ENCODE results near the gene MTG1.

The MTG1 gene

DNA sequence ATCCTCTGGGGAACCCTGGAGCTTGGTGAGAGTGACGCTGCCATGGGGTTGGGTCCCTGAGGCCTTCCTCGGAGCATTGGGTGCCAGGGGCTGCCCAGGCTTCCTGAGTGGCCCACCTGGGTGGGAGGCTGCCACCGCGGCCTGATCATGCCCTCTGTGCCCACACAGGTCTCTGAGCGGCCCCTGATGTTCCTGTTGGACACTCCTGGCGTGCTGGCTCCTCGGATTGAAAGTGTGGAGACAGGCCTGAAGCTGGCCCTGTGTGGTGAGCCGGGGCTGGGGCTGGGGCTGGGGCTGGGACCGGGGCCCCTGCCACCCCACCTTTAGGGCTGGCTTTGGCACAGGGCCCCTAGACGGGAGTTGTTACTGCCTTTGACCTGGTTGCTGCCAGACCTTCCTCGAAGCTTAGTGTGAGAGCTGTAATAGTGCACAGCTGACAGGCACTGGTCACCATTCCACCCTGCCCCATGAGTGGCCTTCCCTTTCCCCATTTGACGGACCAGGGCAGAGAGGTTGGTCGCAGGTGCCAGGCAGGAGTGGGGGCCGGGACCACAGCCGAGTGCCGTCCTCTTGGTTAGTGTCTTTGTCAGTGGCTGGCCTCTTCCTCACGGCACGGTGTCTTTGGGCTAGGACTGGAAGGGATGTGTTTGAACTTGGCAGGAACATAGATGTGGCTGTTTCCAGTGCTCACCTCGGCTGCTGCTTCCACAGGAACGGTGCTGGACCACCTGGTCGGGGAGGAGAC, 8.2 kb downstream of the MTG1 start:
- DNase-seq (ENCODE audit: low spot score), result no peak

DNA sequence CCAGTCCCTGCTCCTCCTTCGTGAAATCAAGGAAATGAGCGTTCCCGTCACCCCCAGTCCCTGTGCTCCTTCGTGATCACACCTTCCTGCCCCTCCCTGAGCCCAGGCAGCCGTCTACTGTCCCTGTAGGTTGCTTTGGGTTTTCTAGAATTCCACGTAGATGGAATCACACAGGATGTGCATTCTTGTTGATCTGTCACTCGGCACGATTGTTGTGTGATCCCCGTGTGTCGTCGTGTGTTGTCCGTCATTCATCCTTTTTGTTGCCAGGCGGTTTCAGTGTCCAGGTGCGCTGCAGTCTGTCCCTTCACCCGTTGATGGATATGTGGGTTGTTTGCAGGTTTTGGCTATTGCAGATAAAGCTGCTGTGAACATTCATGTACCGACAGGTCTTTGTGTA, 9.4 kb downstream of the MTG1 start:
- H3K4me3 ChIP-seq, result no peak overlapping the region
- TF ChIP-seq, protein P1, sequence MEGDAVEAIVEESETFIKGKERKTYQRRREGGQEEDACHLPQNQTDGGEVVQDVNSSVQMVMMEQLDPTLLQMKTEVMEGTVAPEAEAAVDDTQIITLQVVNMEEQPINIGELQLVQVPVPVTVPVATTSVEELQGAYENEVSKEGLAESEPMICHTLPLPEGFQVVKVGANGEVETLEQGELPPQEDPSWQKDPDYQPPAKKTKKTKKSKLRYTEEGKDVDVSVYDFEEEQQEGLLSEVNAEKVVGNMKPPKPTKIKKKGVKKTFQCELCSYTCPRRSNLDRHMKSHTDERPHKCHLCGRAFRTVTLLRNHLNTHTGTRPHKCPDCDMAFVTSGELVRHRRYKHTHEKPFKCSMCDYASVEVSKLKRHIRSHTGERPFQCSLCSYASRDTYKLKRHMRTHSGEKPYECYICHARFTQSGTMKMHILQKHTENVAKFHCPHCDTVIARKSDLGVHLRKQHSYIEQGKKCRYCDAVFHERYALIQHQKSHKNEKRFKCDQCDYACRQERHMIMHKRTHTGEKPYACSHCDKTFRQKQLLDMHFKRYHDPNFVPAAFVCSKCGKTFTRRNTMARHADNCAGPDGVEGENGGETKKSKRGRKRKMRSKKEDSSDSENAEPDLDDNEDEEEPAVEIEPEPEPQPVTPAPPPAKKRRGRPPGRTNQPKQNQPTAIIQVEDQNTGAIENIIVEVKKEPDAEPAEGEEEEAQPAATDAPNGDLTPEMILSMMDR (IDR thresholded peaks at IDR 0.05), result no peak
- no peak for DNase-seq (ENCODE audit: low spot score)
- H3K27ac ChIP-seq, result no peak overlapping the region

More for the DNA sequence above, 8.2 kb downstream of the MTG1 start:
- TF ChIP-seq, protein P1 (IDR thresholded peaks at IDR 0.05), result no peak
- no peak overlapping the region for H3K4me3 ChIP-seq
- no peak overlapping the region for H3K27ac ChIP-seq

DNA sequence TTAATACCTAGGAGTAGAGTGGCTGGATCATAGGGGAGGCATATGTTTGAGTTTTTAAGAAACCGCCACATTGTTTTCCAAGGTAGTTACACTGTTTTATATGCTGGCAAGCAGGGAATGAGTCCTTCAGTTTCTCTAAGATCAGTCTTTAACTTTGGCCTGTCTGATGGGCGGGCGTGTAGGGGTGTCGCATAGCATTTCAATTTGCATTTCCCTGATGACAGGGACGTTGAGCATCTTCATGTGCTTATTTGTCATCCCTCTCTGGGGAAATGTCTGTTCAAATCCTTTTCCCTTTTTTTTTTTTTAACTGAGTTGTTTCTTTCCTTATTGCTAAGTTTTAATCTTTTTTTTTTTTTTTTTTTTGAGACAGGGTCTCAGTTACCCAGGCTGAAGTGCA, 9.8 kb downstream of the MTG1 start:
- TF ChIP-seq, protein P1 (IDR thresholded peaks at IDR 0.05), result no peak
- H3K27ac ChIP-seq, result no peak overlapping the region
- no peak overlapping the region for H3K4me3 ChIP-seq
- DNase-seq (ENCODE audit: low spot score), result no peak

DNA sequence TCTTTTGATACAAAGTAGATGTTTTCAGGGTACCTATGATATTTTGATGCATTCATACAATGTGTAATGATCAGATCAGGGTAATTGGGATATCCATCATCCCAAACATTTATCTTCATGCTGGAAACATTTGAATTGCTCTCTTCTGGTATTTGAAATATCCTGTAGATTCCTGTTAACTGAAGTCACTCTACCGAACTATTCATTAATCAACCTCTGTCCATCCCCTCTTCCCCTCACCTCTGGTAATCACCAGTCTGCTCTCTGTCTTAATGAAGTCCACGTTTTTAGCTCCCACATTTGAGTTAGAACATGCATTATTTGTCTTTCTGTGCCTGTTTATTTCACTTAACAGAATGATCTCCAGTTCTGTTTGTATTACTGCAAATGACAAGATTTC, 11.3 kb downstream of the MTG1 start:
- no peak for DNase-seq (ENCODE audit: low spot score)
- Histone ChIP-seq H3K4me3 (no peak overlapping the region), H3K27ac (no peak overlapping the region)
- TF ChIP-seq, protein P1 (IDR thresholded peaks at IDR 0.05), result no peak

DNA sequence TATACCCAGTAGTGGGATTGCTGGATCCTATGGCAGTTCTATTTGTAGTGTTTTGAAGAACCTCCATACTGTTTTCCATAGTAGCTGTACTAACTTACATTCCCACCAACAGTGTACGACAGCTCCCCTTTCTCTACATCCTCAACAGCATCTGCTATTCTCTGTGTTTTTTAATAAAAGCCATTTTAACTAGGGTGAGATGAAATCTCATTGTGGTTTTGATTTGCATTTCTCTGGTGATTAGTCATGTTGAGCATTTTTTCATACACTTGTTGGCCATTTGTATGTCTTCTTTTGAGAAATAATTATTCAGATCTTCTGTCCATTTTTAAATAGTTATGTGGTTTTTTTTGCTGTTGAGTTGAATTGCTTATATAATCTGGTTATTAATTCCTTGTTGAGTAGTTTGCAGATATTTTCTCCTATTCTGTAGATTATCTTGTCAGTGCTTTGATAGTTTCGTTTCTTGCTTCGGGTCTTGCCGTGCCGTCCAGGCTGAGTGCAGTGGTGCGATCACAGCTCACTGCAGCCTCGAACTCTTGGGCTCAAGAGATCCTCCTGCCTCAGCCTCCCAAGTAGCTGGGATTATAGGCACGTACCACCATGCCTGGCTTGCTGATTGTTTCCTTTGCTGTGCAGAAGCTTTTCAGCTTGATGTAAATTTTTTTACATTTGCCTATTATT, 12.0 kb downstream of the MTG1 start:
- TF ChIP-seq, protein P1 (IDR thresholded peaks at IDR 0.05), result no peak
- no peak overlapping the region for H3K27ac ChIP-seq
- DNase-seq (ENCODE audit: low spot score), result no peak
- H3K4me3 ChIP-seq, result no peak overlapping the region

DNA sequence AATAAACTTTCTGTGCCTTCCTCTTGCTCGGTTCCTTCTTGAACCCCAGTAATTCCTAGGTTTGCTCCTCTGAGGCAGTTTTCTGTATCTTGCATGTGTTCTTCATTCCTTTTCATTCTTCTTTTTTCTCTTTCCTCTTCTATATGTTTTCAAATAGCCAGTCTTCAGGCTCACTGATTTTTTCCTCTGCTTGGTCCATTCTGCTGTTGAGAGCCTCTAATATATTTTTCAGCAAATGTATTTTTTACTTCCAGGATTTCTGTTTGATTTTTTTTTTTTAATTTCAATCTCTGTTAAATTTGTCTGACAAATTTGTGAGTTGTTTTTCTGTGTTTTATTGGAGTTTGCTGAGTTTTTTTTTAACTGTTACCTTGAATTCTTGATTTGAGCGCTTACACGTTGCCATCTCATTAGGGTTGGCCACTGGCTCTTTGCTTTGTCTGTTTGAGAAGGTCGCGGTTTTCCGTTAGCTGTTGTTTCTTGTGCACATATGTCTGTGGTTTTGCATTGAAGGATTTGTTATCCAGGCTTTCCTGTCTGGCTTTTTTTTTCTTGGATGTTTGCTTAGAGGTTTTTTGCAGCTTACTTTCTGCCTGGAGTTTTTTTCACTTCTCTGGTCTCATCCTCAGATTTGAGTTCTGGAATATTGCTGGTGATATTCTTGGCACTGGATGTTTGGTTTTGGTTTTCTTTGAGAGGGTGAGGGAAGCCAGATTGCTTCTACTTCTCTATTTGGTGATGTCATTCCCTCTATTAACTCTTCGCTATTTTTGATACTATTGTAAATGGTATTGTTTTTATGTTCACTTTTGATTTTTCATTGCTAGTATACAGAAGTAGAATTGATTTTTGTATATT, 17.8 kb downstream of the MTG1 start:
- TF ChIP-seq, protein P1 (IDR thresholded peaks at IDR 0.05), result no peak

More for the DNA sequence above, 17.8 kb downstream of the MTG1 start:
- Histone ChIP-seq H3K27ac (no peak overlapping the region), H3K4me3 (no peak overlapping the region)
- DNase-seq (ENCODE audit: low spot score), result no peak
